Panc1 (cell line): ENCODE results near the gene C5orf46. TPM values are rescaled to one million over a fixed set of nuclear protein-coding genes. Genes with fewer than 3 reads are reported as not detected.

Experiments used
- ATAC-seq: fragments of 200-7000 bp; cut with Tn5 transposase; 2 replicates; pipeline ENCODE4 v1.9.1; 2020; ENCODE audit warnings: mild to moderate bottlenecking, moderate library complexity
- BruUV-seq: library from RNA; stranded (reverse); fragments of 400-500 nt; replicated peaks from 2 replicates; lab custom pipeline; 2021; lab: Mats Ljungman, UMichigan
- CTCF ChIA-PET: fragments of 300-600 bp; sonication (Branson Sonifier 250); formaldehyde crosslinking; loops from one replicate; lab custom pipeline; 2022; ENCODE audit warnings: antibody characterized with exemption; lab: Charles Lee
- POLR2A ChIA-PET: fragments of 300-600 bp; sonication (Branson Sonifier 250); formaldehyde crosslinking; loops from one replicate; lab custom pipeline; 2022; ENCODE audit warnings: antibody characterized with exemption; lab: Charles Lee
- DNase-seq: peaks from one replicate; pipeline ENCODE4 v3.0.0-alpha.2; 2010; ENCODE audit warnings: low read depth, low spot score
- H3K27ac ChIP-seq: 2 replicates; pipeline ENCODE4 v1.5.1; 2011; ENCODE audit warnings: mild to moderate bottlenecking, low read length, inconsistent platforms
- H3K27me3 ChIP-seq: fragments of 200-500 bp; sonication (Bioruptor generic); 2 replicates; pipeline ENCODE4 v1.6.0; 2014; ENCODE audit warnings: low read length, inconsistent platforms; ENCODE audit not compliant: control insufficient read depth, insufficient read depth
- H3K36me3 ChIP-seq: fragments of 200-500 bp; sonication (Bioruptor generic); 2 replicates; pipeline ENCODE4 v1.5.1; 2014; ENCODE audit warnings: inconsistent platforms, mild to moderate bottlenecking, low read length, moderate library complexity; ENCODE audit not compliant: control insufficient read depth, insufficient read depth
- H3K4me1 ChIP-seq: 2 replicates; pipeline ENCODE4 v1.5.1; 2011; ENCODE audit warnings: inconsistent platforms, mild to moderate bottlenecking, low read length, moderate library complexity; ENCODE audit not compliant: control insufficient read depth, insufficient read depth
- H3K4me3 ChIP-seq, 2 experiments: 2 replicates each; pipeline ENCODE4 v1.5.1; 2011 to 2012; ENCODE audit warnings: low read depth in 2 of 2, low read length in 2 of 2, mild to moderate bottlenecking in 2 of 2, inconsistent platforms in 1 of 2, moderate library complexity in 1 of 2
- H3K9me3 ChIP-seq: fragments of 200-500 bp; sonication (Bioruptor generic); 2 replicates; pipeline ENCODE4 v1.5.1; 2014; ENCODE audit warnings: low read depth, mild to moderate bottlenecking, inconsistent platforms, low read length, moderate library complexity; ENCODE audit not compliant: control insufficient read depth, insufficient read depth
- POLR2AphosphoS5 ChIP-seq: IDR thresholded peaks from 2 replicates; pipeline ENCODE4 v1.6.1; 2012; ENCODE audit warnings: mild to moderate bottlenecking, low read depth, low read length, moderate library complexity
- SIN3A ChIP-seq: IDR thresholded peaks from 2 replicates; pipeline ENCODE4 v1.6.1; 2012; ENCODE audit warnings: low read depth, mild to moderate bottlenecking, low read length, moderate library complexity, borderline replicate concordance; ENCODE audit not compliant: insufficient read depth
- TCF7L2 ChIP-seq: IDR thresholded peaks from 2 replicates; pipeline ENCODE4 v1.6.1; 2011; ENCODE audit warnings: mild to moderate bottlenecking, low read depth, low read length, inconsistent platforms
- in situ Hi-C: cut with HindIII; loops from 2 replicates; pipeline ENCODE4 v1.10.0; 2016; ENCODE audit warnings: low sequenced_read_pairs, low pct_unique_long_range_greater_than_20kb
- intact Hi-C: fragments of 100-400 bp; cut with micrococcal nuclease; formaldehyde crosslinking; loops from one replicate; pipeline ENCODE4 v1.10.0; 2022; ENCODE audit not compliant: unreplicated experiment
- total RNA-seq: library from RNA; stranded (reverse); gene quantifications from one replicate; pipeline ENCODE4 v1.2.1, GENCODE V29; 2021; ENCODE audit not compliant: unreplicated experiment
- TF ChIP-seq, protein P1 (sequence below), 2 experiments: IDR thresholded peaks; 2 replicates each; pipeline ENCODE4 v1.6.1; 2011 to 2012; ENCODE audit warnings: low read depth in 2 of 2, control low read depth in 1 of 2, low read length in 1 of 2, mild to moderate bottlenecking in 1 of 2, moderate library complexity in 1 of 2; ENCODE audit not compliant: insufficient read depth in 1 of 2
- TF ChIP-seq, protein P2 (sequence below): fragments of 450-650 bp; IDR thresholded peaks from 2 replicates; pipeline ENCODE4 v1.5.1; 2017; ENCODE audit warnings: mild to moderate bottlenecking

The C5orf46 gene
- total RNA-seq, 1 experiment from 2014 or later = not detected

DNA sequence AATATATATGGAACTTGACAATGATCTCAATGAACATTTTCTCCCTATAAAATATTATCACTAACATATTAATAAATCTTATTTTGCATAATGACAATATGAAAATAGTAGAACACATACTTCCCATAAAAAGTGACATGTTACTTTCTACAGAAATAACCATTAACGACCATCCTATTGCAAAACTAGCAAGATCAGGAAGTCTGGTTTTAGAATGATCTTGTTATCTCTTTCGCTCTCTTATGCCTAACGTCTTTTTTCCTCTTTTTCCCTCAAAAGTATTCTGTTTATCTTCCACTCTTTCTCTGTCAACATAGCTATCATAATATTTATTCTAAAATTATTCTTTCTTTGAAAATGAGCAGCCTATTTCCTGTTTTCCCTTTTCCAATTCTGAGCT lies 21.6 kb upstream of the C5orf46 start:
- no peak overlapping the region for H3K27ac ChIP-seq
- in situ Hi-C loops = no loop called here
- no TSS peak for BruUV-seq
- no peak overlapping the region for H3K4me3 ChIP-seq
- no peak for DNase-seq
- no peaks in the 10 kb centered on the region for H3K9me3 ChIP-seq
- TF ChIP-seq POLR2AphosphoS5 = no peak
- TF ChIP-seq, protein P1, sequence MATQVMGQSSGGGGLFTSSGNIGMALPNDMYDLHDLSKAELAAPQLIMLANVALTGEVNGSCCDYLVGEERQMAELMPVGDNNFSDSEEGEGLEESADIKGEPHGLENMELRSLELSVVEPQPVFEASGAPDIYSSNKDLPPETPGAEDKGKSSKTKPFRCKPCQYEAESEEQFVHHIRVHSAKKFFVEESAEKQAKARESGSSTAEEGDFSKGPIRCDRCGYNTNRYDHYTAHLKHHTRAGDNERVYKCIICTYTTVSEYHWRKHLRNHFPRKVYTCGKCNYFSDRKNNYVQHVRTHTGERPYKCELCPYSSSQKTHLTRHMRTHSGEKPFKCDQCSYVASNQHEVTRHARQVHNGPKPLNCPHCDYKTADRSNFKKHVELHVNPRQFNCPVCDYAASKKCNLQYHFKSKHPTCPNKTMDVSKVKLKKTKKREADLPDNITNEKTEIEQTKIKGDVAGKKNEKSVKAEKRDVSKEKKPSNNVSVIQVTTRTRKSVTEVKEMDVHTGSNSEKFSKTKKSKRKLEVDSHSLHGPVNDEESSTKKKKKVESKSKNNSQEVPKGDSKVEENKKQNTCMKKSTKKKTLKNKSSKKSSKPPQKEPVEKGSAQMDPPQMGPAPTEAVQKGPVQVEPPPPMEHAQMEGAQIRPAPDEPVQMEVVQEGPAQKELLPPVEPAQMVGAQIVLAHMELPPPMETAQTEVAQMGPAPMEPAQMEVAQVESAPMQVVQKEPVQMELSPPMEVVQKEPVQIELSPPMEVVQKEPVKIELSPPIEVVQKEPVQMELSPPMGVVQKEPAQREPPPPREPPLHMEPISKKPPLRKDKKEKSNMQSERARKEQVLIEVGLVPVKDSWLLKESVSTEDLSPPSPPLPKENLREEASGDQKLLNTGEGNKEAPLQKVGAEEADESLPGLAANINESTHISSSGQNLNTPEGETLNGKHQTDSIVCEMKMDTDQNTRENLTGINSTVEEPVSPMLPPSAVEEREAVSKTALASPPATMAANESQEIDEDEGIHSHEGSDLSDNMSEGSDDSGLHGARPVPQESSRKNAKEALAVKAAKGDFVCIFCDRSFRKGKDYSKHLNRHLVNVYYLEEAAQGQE (IDR thresholded peaks at IDR 0.05; ENCODE audit: insufficient read depth in 1 of 2, low read depth in 2 of 2, low read length in 1 of 2) = no peak
- TF ChIP-seq, protein P2, sequence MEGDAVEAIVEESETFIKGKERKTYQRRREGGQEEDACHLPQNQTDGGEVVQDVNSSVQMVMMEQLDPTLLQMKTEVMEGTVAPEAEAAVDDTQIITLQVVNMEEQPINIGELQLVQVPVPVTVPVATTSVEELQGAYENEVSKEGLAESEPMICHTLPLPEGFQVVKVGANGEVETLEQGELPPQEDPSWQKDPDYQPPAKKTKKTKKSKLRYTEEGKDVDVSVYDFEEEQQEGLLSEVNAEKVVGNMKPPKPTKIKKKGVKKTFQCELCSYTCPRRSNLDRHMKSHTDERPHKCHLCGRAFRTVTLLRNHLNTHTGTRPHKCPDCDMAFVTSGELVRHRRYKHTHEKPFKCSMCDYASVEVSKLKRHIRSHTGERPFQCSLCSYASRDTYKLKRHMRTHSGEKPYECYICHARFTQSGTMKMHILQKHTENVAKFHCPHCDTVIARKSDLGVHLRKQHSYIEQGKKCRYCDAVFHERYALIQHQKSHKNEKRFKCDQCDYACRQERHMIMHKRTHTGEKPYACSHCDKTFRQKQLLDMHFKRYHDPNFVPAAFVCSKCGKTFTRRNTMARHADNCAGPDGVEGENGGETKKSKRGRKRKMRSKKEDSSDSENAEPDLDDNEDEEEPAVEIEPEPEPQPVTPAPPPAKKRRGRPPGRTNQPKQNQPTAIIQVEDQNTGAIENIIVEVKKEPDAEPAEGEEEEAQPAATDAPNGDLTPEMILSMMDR = no peak
- no peak for TF ChIP-seq SIN3A
- TF ChIP-seq TCF7L2 = no peak
- no peaks in the 10 kb centered on the region for H3K27me3 ChIP-seq
- no peaks in the 10 kb centered on the region for H3K36me3 ChIP-seq
- H3K4me1 ChIP-seq = no peaks in the 10 kb centered on the region
- POLR2A ChIA-PET = no interaction called here
- intact Hi-C loops = no loop called here
- CTCF ChIA-PET = no interaction called here
- no peak for ATAC-seq

DNA sequence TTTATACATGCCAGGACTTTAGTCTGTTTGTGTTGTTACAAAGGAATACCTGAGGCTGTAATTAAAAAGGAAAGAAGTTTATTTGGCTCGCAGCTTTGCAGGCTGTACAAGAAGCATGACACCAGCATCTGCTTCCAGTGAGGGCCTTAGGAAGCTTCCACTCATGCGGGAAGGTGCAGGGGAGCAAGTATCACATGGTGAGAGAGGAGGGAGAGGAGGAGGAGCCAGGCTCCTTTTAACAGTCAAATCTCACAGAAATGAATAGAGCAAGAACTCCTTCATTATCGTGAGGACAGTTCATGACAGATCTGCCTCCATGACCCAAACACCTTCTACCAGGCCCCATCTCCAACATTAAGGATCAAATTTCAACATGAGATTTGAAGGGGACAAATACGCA lies 18.7 kb upstream of the C5orf46 start:
- Histone ChIP-seq H3K27me3 (no peaks in the 10 kb centered on the region), H3K4me3 (no peak overlapping the region), H3K27ac (no peak overlapping the region), H3K4me1 (no peaks in the 10 kb centered on the region), H3K9me3 (no peaks in the 10 kb centered on the region), H3K36me3 (no peaks in the 10 kb centered on the region)
- POLR2A ChIA-PET = no interaction called here
- CTCF ChIA-PET = interaction anchor here (0.6 kb wide), 1 partner anchor 346 kb away, joined by 3 read pairs; no protein-coding TSS in a partner anchor
- BruUV-seq = no TSS peak
- in situ Hi-C loops (no loop called here), intact Hi-C loops (no loop called here)
- DNase-seq (no peak), ATAC-seq (no peak)
- no peak for TF ChIP-seq SIN3A
- TF ChIP-seq, protein P1 (IDR thresholded peaks at IDR 0.05; ENCODE audit: insufficient read depth in 1 of 2, low read depth in 2 of 2, low read length in 1 of 2) = no peak
